ENCODE results near the gene CSH2. TPM values are rescaled to one million over a fixed set of nuclear protein-coding genes. Genes with fewer than 3 reads are reported as not detected.

Gene CSH2
- total and polyA plus RNA-seq, 2 of the 13 experiments (the other 11 are each of a cell fraction or from before 2014, with no cell fraction given) = not detected

DNA sequence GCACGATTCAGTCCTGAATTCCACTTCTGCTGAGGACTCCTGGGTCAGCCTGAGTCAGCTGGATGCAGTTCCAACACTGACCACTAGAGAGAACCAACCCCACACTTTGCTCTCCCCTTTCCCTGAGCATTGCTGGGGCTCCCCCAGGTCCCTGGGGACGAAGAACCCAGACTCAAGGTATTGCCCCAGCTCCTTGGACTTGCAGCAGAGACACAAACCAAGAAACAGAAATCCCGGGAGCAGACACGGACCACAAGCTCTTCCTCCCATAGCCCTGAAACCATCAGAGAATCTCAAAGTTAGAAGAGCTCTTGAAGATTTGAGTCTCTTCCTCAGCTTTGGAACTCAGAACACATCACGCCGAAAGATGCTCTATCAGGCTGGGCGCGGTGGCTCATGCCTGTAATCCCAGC, 45.8 kb upstream of the CSH2 start (continued):
- no peak for TF ChIP-seq ZNF770 (CRISPR knock-in tag; IDR thresholded peaks at IDR 0.05)
- no peak for TF ChIP-seq E2F5 (CRISPR knock-in tag; conservative IDR thresholded peaks at IDR 0.05)
- no peak for TF ChIP-seq MAZ (IDR thresholded peaks at IDR 0.05; ENCODE audit: borderline replicate concordance, low read depth, low read length)
- TF ChIP-seq MAZ (CRISPR knock-in tag; IDR thresholded peaks at IDR 0.05; ENCODE audit: low read depth) = no peak
- TF ChIP-seq ARID2 (CRISPR knock-in tag; IDR thresholded peaks at IDR 0.05; ENCODE audit: borderline replicate concordance) = no peak
- no peak; the same call in 1 of the 2 replicates for TF ChIP-seq ARNTL (CRISPR knock-in tag; IDR thresholded peaks at IDR 0.05)
- no peak for TF ChIP-seq ZMYM3 (CRISPR knock-in tag; IDR thresholded peaks at IDR 0.05)
- TF ChIP-seq, protein P1, sequence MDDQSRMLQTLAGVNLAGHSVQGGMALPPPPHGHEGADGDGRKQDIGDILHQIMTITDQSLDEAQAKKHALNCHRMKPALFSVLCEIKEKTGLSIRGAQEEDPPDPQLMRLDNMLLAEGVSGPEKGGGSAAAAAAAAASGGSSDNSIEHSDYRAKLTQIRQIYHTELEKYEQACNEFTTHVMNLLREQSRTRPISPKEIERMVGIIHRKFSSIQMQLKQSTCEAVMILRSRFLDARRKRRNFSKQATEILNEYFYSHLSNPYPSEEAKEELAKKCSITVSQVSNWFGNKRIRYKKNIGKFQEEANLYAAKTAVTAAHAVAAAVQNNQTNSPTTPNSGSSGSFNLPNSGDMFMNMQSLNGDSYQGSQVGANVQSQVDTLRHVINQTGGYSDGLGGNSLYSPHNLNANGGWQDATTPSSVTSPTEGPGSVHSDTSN (CRISPR knock-in tag; IDR thresholded peaks at IDR 0.05; ENCODE audit: borderline replicate concordance) = no peak
- TF ChIP-seq, protein P2, sequence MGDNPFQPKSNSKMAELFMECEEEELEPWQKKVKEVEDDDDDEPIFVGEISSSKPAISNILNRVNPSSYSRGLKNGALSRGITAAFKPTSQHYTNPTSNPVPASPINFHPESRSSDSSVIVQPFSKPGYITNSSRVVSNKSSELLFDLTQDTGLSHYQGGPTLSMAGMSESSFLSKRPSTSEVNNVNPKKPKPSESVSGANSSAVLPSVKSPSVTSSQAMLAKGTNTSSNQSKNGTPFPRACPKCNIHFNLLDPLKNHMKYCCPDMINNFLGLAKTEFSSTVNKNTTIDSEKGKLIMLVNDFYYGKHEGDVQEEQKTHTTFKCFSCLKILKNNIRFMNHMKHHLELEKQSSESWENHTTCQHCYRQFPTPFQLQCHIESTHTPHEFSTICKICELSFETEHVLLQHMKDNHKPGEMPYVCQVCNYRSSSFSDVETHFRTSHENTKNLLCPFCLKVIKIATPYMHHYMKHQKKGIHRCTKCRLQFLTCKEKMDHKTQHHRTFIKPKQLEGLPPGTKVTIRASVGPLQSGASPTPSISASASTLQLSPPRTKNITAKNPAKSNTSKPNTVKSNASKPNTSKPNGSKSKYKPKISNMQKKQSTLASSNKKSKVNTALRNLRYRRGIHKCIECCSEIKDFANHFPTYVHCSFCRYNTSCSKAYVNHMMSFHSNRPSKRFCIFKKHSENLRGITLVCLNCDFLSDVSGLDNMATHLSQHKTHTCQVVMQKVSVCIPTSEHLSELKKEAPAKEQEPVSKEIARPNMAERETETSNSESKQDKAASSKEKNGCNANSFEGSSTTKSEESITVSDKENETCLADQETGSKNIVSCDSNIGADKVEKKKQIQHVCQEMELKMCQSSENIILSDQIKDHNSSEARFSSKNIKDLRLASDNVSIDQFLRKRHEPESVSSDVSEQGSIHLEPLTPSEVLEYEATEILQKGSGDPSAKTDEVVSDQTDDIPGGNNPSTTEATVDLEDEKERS (CRISPR knock-in tag; IDR thresholded peaks at IDR 0.05) = no peak
- TF ChIP-seq ZNF513 (CRISPR knock-in tag; conservative IDR thresholded peaks at IDR 0.05) = no peak
- TF ChIP-seq SALL1 (CRISPR knock-in tag; IDR thresholded peaks at IDR 0.05) = peak; percentile 43; the same call in 1 of the 2 replicates
- peak; percentile 92 for TF ChIP-seq STAG1 (CRISPR knock-in tag; IDR thresholded peaks at IDR 0.05)
- TF ChIP-seq REST (IDR thresholded peaks at IDR 0.05; ENCODE audit: borderline replicate concordance in 1 of 2, low read depth in 1 of 2, low read length in 2 of 2) = no peak
- peak; percentile 36; the same call in 1 of the 2 replicates for TF ChIP-seq FOSL2 (CRISPR knock-in tag; IDR thresholded peaks at IDR 0.05)
- TF ChIP-seq RBM22 (optimal IDR thresholded peaks at IDR 0.05; ENCODE audit: low read length) = no peak
- TF ChIP-seq MAFK (conservative IDR thresholded peaks at IDR 0.05 in 1 of 2, IDR thresholded peaks at IDR 0.05 in 1 of 2; ENCODE audit: low read length in 2 of 2) = peak in 1 of 2 experiments; percentile 31; a peak in 1 of 4 replicates
- TF ChIP-seq MED13 (CRISPR knock-in tag; IDR thresholded peaks at IDR 0.05) = no peak
